ENCODE measurements around the gene SUN2. TPM values are rescaled to one million over a fixed set of nuclear protein-coding genes. Genes with fewer than 3 reads are reported as not detected.
A peak's percentile ranks its signal among the peaks of the same experiment; 100 is the strongest.

SUN2 gene
- total and polyA plus RNA-seq, 2 donors (not counting 1 experiment from before 2014, with no cell fraction given), result 224 to 305 TPM

DNA sequence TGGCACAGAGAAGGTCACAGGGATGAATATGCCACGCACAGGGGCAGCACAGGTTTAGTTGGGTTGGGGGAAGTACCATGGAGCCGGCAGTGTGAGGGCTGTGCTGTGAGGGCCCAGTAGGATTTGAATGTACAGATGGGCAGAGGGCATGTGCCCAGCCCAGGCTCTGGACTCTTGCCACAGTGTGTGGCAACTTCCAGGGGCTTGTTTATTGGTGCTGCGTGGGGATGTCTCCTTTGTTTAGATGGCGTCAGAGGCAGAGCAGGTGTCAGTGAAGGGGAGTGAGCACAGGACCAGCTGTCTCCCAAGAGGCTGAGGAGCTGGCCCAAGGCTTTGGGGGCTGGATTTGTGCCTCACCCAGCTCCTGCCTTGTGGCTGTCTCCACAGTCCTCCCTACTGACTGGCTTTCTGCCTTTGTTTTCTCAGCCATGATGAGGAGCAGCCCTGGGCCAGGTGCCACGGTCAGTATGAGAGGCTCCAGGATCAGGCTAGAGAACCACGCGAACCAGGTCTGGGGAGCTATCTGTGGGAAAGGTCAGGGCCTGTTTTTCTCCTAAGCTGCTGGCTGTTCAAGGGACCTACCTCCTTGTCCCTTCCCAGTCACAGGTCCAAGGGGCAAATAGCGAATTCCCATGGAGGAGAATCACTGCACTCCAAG is 21.9 kb downstream of the SUN2 start:
- Mint-ChIP-seq H3K27me3 (no peaks in the 10 kb centered on the region), H3K4me3 (no peak overlapping the region), H3K4me1 (peaks cover 33% of the 10 kb centered on the region), H3K27ac (peak overlapping the region; percentile 78), H3K9me3 (ENCODE audit: insufficient read depth) (no peaks in the 10 kb centered on the region)
- Histone ChIP-seq H3K36me3 (replicated peaks in 1 of 2; ENCODE audit: control extremely low read depth in 1 of 2, control insufficient read depth in 1 of 2, extremely low read depth in 1 of 2, insufficient read depth in 2 of 2, low read length in 1 of 2) (peaks cover 4 to 89% of the 10 kb centered on the region in 2 experiments), H3K4me2 (replicated peaks; ENCODE audit: low read depth, low read length, poor library complexity, severe bottlenecking) (no peak overlapping the region), H3K9ac (ENCODE audit: low read length) (no peak overlapping the region), H2AFZ (ENCODE audit: insufficient read depth, low read depth, low read length, poor library complexity, severe bottlenecking) (no peak overlapping the region), H3K27me3 (replicated peaks in 1 of 4; ENCODE audit: control extremely low read depth in 1 of 4, control insufficient read depth in 3 of 4, insufficient read depth in 4 of 4, low read length in 3 of 4) (no peaks in the 10 kb centered on the region), H3K9me3 (ENCODE audit: control extremely low read depth in 1 of 3, control insufficient read depth in 2 of 3, insufficient read depth in 1 of 3, low read length in 2 of 3) (no peaks in the 10 kb centered on the region), H3K4me3 (ENCODE audit: control extremely low read depth in 1 of 5, extremely low read depth in 1 of 5, insufficient read depth in 1 of 5, low read depth in 2 of 5, low read length in 4 of 5) (no peak overlapping the region), H3K4me1 (ENCODE audit: control insufficient read depth in 2 of 2, insufficient read depth in 2 of 2, low read length in 2 of 2) (peaks cover 0 to 18% of the 10 kb centered on the region in 2 donors), H3K27ac (ENCODE audit: low read length in 2 of 2) (peak overlapping the region in 1 of 2 donors; percentile 30), H3K79me2 (ENCODE audit: control insufficient read depth, insufficient read depth, low read length) (peaks cover 4% of the 10 kb centered on the region), H4K20me1 (ENCODE audit: control insufficient read depth, insufficient read depth, low read length, poor library complexity, severe bottlenecking) (peaks cover 95% of the 10 kb centered on the region)
- no peak for TF ChIP-seq CTCF (IDR thresholded peaks at IDR 0.05)
- TF ChIP-seq EZH2 (IDR thresholded peaks at IDR 0.05; ENCODE audit: borderline replicate concordance, insufficient read depth, low read depth, low read length, poor library complexity, severe bottlenecking), result no peak
- intact Hi-C loops (cut with micrococcal nuclease), result loop anchor here (1.0 kb wide), 1 partner anchor 32 kb away; no protein-coding TSS in a partner anchor
- 85% methylated on average over 7 of the region's 8 CpGs for WGBS (ENCODE audit: insufficient coverage)
- ChIA-PET POLR2A (interaction anchor here (0.8 to 3.5 kb wide), 4 partner anchors 13 to 28 kb away, joined by 3 to 15 read pairs (median 4); partner anchors contain the start of gene GTPBP1), CTCF (interaction anchor here (0.7 to 8.3 kb wide), 19 partner anchors 8 to 682 kb away, joined by 3 to 81 read pairs (median 6); partner anchors contain the start of genes CBX6, NPTXR and SUN2)
- ATAC-seq (ENCODE audit: low read depth), result no peak
- no peak for DNase-seq

- POLR2A ChIA-PET, result interaction anchor here (1.2 to 2.0 kb wide), 3 partner anchors 18 to 30 kb away, joined by 3 to 5 read pairs (median 4); partner anchors contain the start of gene GTPBP1
- Mint-ChIP-seq H3K4me3 (no peak overlapping the region), H3K4me1 (peaks cover 33% of the 10 kb centered on the region), H3K27ac (peak overlapping the region; percentile 78), H3K9me3 (ENCODE audit: insufficient read depth) (no peaks in the 10 kb centered on the region), H3K27me3 (no peaks in the 10 kb centered on the region)
- peak; percentile 69 for DNase-seq
- Histone ChIP-seq H3K27me3 (replicated peaks in 1 of 4; ENCODE audit: control extremely low read depth in 1 of 4, control insufficient read depth in 3 of 4, insufficient read depth in 4 of 4, low read length in 3 of 4) (no peaks in the 10 kb centered on the region), H3K36me3 (replicated peaks in 1 of 2; ENCODE audit: control extremely low read depth in 1 of 2, control insufficient read depth in 1 of 2, extremely low read depth in 1 of 2, insufficient read depth in 2 of 2, low read length in 1 of 2) (peaks cover 4 to 89% of the 10 kb centered on the region in 2 experiments), H3K27ac (ENCODE audit: low read length in 2 of 2) (peak overlapping the region in 1 of 2 donors; percentile 61), H3K9me3 (ENCODE audit: control extremely low read depth in 1 of 3, control insufficient read depth in 2 of 3, insufficient read depth in 1 of 3, low read length in 2 of 3) (no peaks in the 10 kb centered on the region), H2AFZ (ENCODE audit: insufficient read depth, low read depth, low read length, poor library complexity, severe bottlenecking) (no peak overlapping the region), H3K4me2 (replicated peaks; ENCODE audit: low read depth, low read length, poor library complexity, severe bottlenecking) (no peak overlapping the region), H3K9ac (ENCODE audit: low read length) (no peak overlapping the region), H3K4me3 (ENCODE audit: control extremely low read depth in 1 of 5, extremely low read depth in 1 of 5, insufficient read depth in 1 of 5, low read depth in 2 of 5, low read length in 4 of 5) (no peak overlapping the region), H4K20me1 (ENCODE audit: control insufficient read depth, insufficient read depth, low read length, poor library complexity, severe bottlenecking) (peaks cover 95% of the 10 kb centered on the region), H3K4me1 (ENCODE audit: control insufficient read depth in 2 of 2, insufficient read depth in 2 of 2, low read length in 2 of 2) (peaks cover 0 to 18% of the 10 kb centered on the region in 2 donors), H3K79me2 (ENCODE audit: control insufficient read depth, insufficient read depth, low read length) (peaks cover 8% of the 10 kb centered on the region)
- ATAC-seq (ENCODE audit: low read depth), result peak; percentile 68
- CTCF ChIA-PET, result interaction anchor here (1.0 to 8.3 kb wide), 20 partner anchors 8 to 392 kb away, joined by 3 to 81 read pairs (median 6); partner anchors contain the start of genes CBX6, NPTXR, SUN2 and TOMM22
- 45% methylated on average over 4 of the region's 4 CpGs for WGBS (ENCODE audit: insufficient coverage)
- intact Hi-C loops (cut with micrococcal nuclease), result loop anchor here (1.0 kb wide), 1 partner anchor 33 kb away; no protein-coding TSS in a partner anchor
- TF ChIP-seq CTCF (IDR thresholded peaks at IDR 0.05), result peak; percentile 84
- TF ChIP-seq EZH2 (IDR thresholded peaks at IDR 0.05; ENCODE audit: borderline replicate concordance, insufficient read depth, low read depth, low read length, poor library complexity, severe bottlenecking), result no peak
Observed at GRCh38 chr22:38733329-38733723, 22.5 kb downstream of the SUN2 start.

Data from B cell (primary cell).